ENCODE data around the gene NSUN6. TPM values are rescaled to one million over a fixed set of nuclear protein-coding genes. Genes with fewer than 3 reads are reported as not detected.
"Not testable (repeated sequence)": the region's sequence is repeated elsewhere in the genome, so short reads cannot be mapped to it uniquely, and the experiment has no call there.

NSUN6 gene
- total RNA-seq, 1 experiment from 2014 or later, result 15.1 TPM

DNA sequence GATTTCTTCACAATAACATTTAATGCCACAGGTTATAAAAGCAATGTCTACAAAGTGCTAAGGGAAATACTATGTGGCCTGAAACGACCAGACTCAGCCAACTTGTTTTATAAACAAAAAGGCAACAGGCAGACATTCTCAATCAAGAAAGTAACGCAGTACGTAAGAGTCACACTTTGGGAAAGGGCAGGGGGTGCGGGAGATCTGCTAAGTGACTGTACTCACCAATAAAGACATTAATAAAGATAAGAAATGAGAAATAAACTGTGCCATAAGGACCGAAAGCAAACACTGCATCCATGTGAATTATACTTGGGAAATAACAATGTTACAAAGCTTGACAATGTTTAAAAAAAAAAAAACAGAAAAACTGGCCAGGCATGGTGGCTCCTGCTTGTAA is 25.5 kb downstream of the NSUN6 start:
- CTCF ChIA-PET, result no interaction called here
- Mint-ChIP-seq H3K4me1 (peaks cover 24% of the 10 kb centered on the region), H3K27me3 (ENCODE audit: low read depth) (no peaks in the 10 kb centered on the region), H3K27ac (peak overlapping the region; percentile 65; the same call in 1 of the 2 replicates), H3K4me3 (peak overlapping the region; percentile 75; the same call in 1 of the 2 replicates), H3K36me3 (peaks cover 6% of the 10 kb centered on the region; the same call in 1 of the 2 replicates), H3K9me3 (no peaks in the 10 kb centered on the region)
- no peak for TF ChIP-seq ZNF416 (CRISPR knock-in tag; IDR thresholded peaks at IDR 0.05)
- TF ChIP-seq, protein P1, sequence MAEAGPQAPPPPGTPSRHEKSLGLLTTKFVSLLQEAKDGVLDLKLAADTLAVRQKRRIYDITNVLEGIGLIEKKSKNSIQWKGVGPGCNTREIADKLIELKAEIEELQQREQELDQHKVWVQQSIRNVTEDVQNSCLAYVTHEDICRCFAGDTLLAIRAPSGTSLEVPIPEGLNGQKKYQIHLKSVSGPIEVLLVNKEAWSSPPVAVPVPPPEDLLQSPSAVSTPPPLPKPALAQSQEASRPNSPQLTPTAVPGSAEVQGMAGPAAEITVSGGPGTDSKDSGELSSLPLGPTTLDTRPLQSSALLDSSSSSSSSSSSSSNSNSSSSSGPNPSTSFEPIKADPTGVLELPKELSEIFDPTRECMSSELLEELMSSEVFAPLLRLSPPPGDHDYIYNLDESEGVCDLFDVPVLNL (CRISPR knock-in tag; IDR thresholded peaks at IDR 0.05; ENCODE audit: borderline replicate concordance, low read depth), result no peak
- no peak for TF ChIP-seq GTF2I (CRISPR knock-in tag; conservative IDR thresholded peaks at IDR 0.05)
- no peak for TF ChIP-seq TCF7 (CRISPR knock-in tag; IDR thresholded peaks at IDR 0.05; ENCODE audit: low read depth)
- no peak for TF ChIP-seq FOXJ3 (CRISPR knock-in tag; IDR thresholded peaks at IDR 0.05; ENCODE audit: borderline replicate concordance)
- no peak for TF ChIP-seq ZNF219 (CRISPR knock-in tag; IDR thresholded peaks at IDR 0.05; ENCODE audit: borderline replicate concordance)
- no peak for TF ChIP-seq FOXK1 (CRISPR knock-in tag; IDR thresholded peaks at IDR 0.05)
- TF ChIP-seq, protein P2, sequence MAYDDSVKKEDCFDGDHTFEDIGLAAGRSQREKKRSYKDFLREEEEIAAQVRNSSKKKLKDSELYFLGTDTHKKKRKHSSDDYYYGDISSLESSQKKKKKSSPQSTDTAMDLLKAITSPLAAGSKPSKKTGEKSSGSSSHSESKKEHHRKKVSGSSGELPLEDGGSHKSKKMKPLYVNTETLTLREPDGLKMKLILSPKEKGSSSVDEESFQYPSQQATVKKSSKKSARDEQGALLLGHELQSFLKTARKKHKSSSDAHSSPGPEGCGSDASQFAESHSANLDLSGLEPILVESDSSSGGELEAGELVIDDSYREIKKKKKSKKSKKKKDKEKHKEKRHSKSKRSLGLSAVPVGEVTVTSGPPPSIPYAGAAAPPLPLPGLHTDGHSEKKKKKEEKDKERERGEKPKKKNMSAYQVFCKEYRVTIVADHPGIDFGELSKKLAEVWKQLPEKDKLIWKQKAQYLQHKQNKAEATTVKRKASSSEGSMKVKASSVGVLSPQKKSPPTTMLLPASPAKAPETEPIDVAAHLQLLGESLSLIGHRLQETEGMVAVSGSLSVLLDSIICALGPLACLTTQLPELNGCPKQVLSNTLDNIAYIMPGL (CRISPR knock-in tag; IDR thresholded peaks at IDR 0.05), result no peak
- DNase-seq (ENCODE audit: low spot score), result no peak
- POLR2A ChIA-PET, result no interaction called here
- ATAC-seq, result no peak

DNA sequence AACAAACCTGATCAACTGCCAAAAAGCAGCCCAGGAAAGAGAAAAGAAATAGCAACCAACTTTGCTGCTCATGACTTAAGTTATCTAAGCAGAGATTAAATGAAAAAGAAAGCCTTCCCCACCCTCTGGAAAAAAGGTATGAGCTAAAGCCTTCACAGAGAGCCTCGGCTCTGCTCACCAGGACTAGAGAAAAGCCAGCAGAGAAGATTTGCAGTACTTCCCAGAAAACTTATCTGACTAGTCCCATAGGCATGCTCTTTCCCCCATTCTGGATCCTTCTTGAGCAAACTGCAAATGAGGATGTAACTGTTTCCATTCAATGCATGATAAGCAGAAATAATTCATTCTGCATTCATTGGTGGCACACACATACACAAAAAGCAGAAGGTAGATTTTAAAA is 27.7 kb downstream of the NSUN6 start:
- DNase-seq (ENCODE audit: low spot score); ATAC-seq; H3K27me3 Mint-ChIP-seq (ENCODE audit: low read depth); CTCF ChIA-PET; H3K4me3 Mint-ChIP-seq; H3K9me3 Mint-ChIP-seq: not testable (repeated sequence)
- Mint-ChIP-seq H3K4me1 (peaks cover 19% of the 10 kb centered on the region), H3K36me3 (peaks cover 14% of the 10 kb centered on the region), H3K27ac (peak overlapping the region; percentile 24; the same call in 1 of the 2 replicates)
- POLR2A ChIA-PET, result interaction anchor here (1.5 kb wide), 1 partner anchor 35 kb away, joined by 6 read pairs; no protein-coding TSS in a partner anchor

DNA sequence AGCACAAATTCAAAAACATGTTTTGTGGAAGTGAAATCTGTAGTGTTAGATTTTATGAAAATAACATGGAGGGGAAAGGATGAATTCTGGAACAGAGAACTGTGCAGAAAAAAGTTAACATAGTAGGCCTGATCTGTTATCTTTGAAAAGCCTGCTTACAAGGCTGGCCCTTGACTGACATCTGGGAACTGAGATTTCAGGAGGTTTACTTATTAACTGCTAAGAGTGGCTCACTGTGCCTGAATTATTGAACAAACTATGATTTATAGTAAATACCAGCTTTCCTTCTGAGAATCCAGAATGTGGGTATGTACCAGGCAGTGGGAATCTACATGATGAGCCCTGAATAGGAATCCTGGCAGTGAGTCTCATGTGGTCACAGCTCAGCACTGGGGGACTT is 30.5 kb downstream of the NSUN6 start:
- no peak for ATAC-seq
- H3K36me3 Mint-ChIP-seq, result peaks cover 24% of the 10 kb centered on the region
- no peaks in the 10 kb centered on the region; the same call in 1 of the 2 replicates for H3K4me1 Mint-ChIP-seq
- ChIA-PET CTCF (no interaction called here), POLR2A (no interaction called here)
- H3K4me3 Mint-ChIP-seq, result no peak overlapping the region
- TF ChIP-seq NFE2L1 (CRISPR knock-in tag; IDR thresholded peaks at IDR 0.05) (no peak), ESRRA (CRISPR knock-in tag; IDR thresholded peaks at IDR 0.05; ENCODE audit: borderline replicate concordance) (no peak), NFYB (CRISPR knock-in tag; conservative IDR thresholded peaks at IDR 0.05; ENCODE audit: low read depth) (no peak), ZNF396 (CRISPR knock-in tag; IDR thresholded peaks at IDR 0.05; ENCODE audit: borderline replicate concordance) (no peak), ZNF138 (CRISPR knock-in tag; conservative IDR thresholded peaks at IDR 0.05) (no peak), TP53 (CRISPR knock-in tag; IDR thresholded peaks at IDR 0.05) (no peak), CREM (CRISPR knock-in tag; IDR thresholded peaks at IDR 0.05) (no peak), SP1 (CRISPR knock-in tag; conservative IDR thresholded peaks at IDR 0.05) (no peak), MYBL2 (CRISPR knock-in tag; IDR thresholded peaks at IDR 0.05) (no peak), GTF2I (CRISPR knock-in tag; conservative IDR thresholded peaks at IDR 0.05) (no peak), HMGA2 (CRISPR knock-in tag; IDR thresholded peaks at IDR 0.05) (no peak), ZNF416 (CRISPR knock-in tag; IDR thresholded peaks at IDR 0.05) (no peak)
- TF ChIP-seq, protein P3, sequence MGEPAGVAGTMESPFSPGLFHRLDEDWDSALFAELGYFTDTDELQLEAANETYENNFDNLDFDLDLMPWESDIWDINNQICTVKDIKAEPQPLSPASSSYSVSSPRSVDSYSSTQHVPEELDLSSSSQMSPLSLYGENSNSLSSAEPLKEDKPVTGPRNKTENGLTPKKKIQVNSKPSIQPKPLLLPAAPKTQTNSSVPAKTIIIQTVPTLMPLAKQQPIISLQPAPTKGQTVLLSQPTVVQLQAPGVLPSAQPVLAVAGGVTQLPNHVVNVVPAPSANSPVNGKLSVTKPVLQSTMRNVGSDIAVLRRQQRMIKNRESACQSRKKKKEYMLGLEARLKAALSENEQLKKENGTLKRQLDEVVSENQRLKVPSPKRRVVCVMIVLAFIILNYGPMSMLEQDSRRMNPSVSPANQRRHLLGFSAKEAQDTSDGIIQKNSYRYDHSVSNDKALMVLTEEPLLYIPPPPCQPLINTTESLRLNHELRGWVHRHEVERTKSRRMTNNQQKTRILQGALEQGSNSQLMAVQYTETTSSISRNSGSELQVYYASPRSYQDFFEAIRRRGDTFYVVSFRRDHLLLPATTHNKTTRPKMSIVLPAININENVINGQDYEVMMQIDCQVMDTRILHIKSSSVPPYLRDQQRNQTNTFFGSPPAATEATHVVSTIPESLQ (CRISPR knock-in tag; IDR thresholded peaks at IDR 0.05), result no peak
- TF ChIP-seq, protein P1 (CRISPR knock-in tag; IDR thresholded peaks at IDR 0.05; ENCODE audit: borderline replicate concordance, low read depth), result no peak
- H3K27ac Mint-ChIP-seq, result no peak overlapping the region
- no peaks in the 10 kb centered on the region for H3K27me3 Mint-ChIP-seq (ENCODE audit: low read depth)
- H3K9me3 Mint-ChIP-seq, result no peaks in the 10 kb centered on the region
- DNase-seq (ENCODE audit: low spot score), result no peak

Data from WTC11 (cell line).